Uterus (tissue), 4 donors: Measurements from ENCODE around the gene NTSR1. TPM values are rescaled to one million over a fixed set of nuclear protein-coding genes. Genes with fewer than 3 reads are reported as not detected.

Experiments used
- DNase-seq, 2 donors: peaks; one replicate each; pipeline ENCODE4 v3.0.0-alpha.2; 2019 to 2020
- H3K27ac ChIP-seq, 2 donors: fragments of 200-600 bp; sonication (generic); 1 replicate in 1 of 2; 2 replicates in 1 of 2; pipeline ENCODE4 v1.5.1; 2016 to 2018
- H3K27me3 ChIP-seq, 2 donors: fragments of 200-600 bp; sonication (generic); one replicate each; pipeline ENCODE4 v1.5.1; 2018 to 2019; ENCODE audit warnings: control low read depth in 1 of 2
- H3K36me3 ChIP-seq, 2 donors: fragments of 200-600 bp; sonication (generic); one replicate each; pipeline ENCODE4 v1.5.1; 2019; ENCODE audit warnings: control low read depth in 1 of 2
- H3K4me1 ChIP-seq, 2 donors: fragments of 200-600 bp; sonication (generic); one replicate each; pipeline ENCODE4 v1.5.1; 2018 to 2019; ENCODE audit warnings: control low read depth in 1 of 2
- H3K4me3 ChIP-seq, 2 donors: fragments of 200-600 bp; sonication (generic); 1 replicate in 1 of 2; 2 replicates in 1 of 2; pipeline ENCODE4 v1.5.1; 2018 to 2019; ENCODE audit warnings: mild to moderate bottlenecking in 1 of 2
- H3K9me3 ChIP-seq, 2 donors: fragments of 200-600 bp; sonication (generic); one replicate each; pipeline ENCODE4 v1.5.1; 2019; ENCODE audit warnings: control low read depth in 1 of 2
- CTCF ChIP-seq, 4 experiments: fragments of 200-600 bp in 2 of 4; fragments of 450-650 bp in 2 of 4; sonication (generic) in 2 of 4; IDR thresholded peaks; one replicate each; pipeline ENCODE4 v1.5.1; 2016 to 2019; ENCODE audit warnings: antibody characterized with exemption in 4 of 4, mild to moderate bottlenecking in 2 of 4, moderate library complexity in 1 of 4
- POLR2A ChIP-seq, 2 donors: fragments of 450-650 bp; IDR thresholded peaks; one replicate each; pipeline ENCODE4 v1.6.1; 2016; ENCODE audit warnings: antibody characterized with exemption in 2 of 2, mild to moderate bottlenecking in 1 of 2, moderate library complexity in 1 of 2
- intact Hi-C: fragments of 100-400 bp; cut with DNase I; formaldehyde crosslinking; loops from one replicate; pipeline ENCODE4 v1.15.1; 2023; ENCODE audit warnings: low total_unique reads
- total RNA-seq, 4 donors: library from RNA; depleted of rRNA in 3 of 4; stranded (reverse); fragments of >200 nt in 3 of 4; gene quantifications; one replicate each; pipeline versions ENCODE4 v1.1.0 to v1.2.4, GENCODE V29; 2014 to 2023
- donor health status: DM: yes; HTN: yes; CAD: no.

The NTSR1 gene
- total RNA-seq, 4 donors from 2014 or later = not detected

GRCh38 chr20:62809530-62810428 is 101.1 kb downstream of the NTSR1 start:
- no peak for DNase-seq
- Histone ChIP-seq H3K27ac (no peak overlapping the region), H3K27me3 (no peaks in the 10 kb centered on the region), H3K4me1 (peaks cover 0 to 25% of the 10 kb centered on the region in 2 donors), H3K4me3 (no peak overlapping the region), H3K36me3 (no peaks in the 10 kb centered on the region), H3K9me3 (no peaks in the 10 kb centered on the region)
- intact Hi-C loops = loop anchor here (10.0 kb wide), 1 partner anchor 405 kb away; the partner anchor contains the start of gene CABLES2
- TF ChIP-seq CTCF (IDR thresholded peaks at IDR 0.05) = no peak
- no peak for TF ChIP-seq POLR2A (IDR thresholded peaks at IDR 0.05)

GRCh38 chr20:62811320-62811719 is 102.7 kb downstream of the NTSR1 start:
- Histone ChIP-seq H3K27ac (no peak overlapping the region), H3K27me3 (peaks cover 10 to 11% of the 10 kb centered on the region in 2 donors), H3K9me3 (no peaks in the 10 kb centered on the region), H3K4me1 (peaks cover 0 to 30% of the 10 kb centered on the region in 2 donors), H3K4me3 (no peak overlapping the region), H3K36me3 (no peaks in the 10 kb centered on the region)
- intact Hi-C loops = no loop called here
- DNase-seq = no peak
- TF ChIP-seq POLR2A (IDR thresholded peaks at IDR 0.05) (no peak), CTCF (IDR thresholded peaks at IDR 0.05) (no peak)

GRCh38 chr20:62811720-62812119 is 103.1 kb downstream of the NTSR1 start:
- DNase-seq = no peak
- intact Hi-C loops = no loop called here
- Histone ChIP-seq H3K36me3 (no peaks in the 10 kb centered on the region), H3K9me3 (no peaks in the 10 kb centered on the region), H3K4me3 (no peak overlapping the region), H3K27me3 (peaks cover 11 to 14% of the 10 kb centered on the region in 2 donors), H3K4me1 (peaks cover 0 to 30% of the 10 kb centered on the region in 2 donors), H3K27ac (no peak overlapping the region)
- no peak for TF ChIP-seq CTCF (IDR thresholded peaks at IDR 0.05)
- TF ChIP-seq POLR2A (IDR thresholded peaks at IDR 0.05) = no peak

Other genes with a start within 250 kb of the NTSR1 start
- gene GATA5, start 232.8 kb upstream of the NTSR1 start, total RNA-seq = 10 to 100 TPM in 1 of 4 donors, 1 to 10 TPM in 1, under 1 TPM in 1, not detected in 1; 0.26 to 17.8 (median 3.5) TPM
- 10 to 100 TPM in 3 of 4 donors, 1 to 10 TPM in 1; 1.8 to 51.2 (median 29.9) TPM for gene SLCO4A1, start 66.3 kb upstream of the NTSR1 start, total RNA-seq
- gene MRGBP, start 87.6 kb downstream of the NTSR1 start, total RNA-seq = 10 to 100 TPM in 2 of 4 donors, 1 to 10 TPM in 2; 2.6 to 19.1 (median 10.3) TPM
- 10 to 100 TPM; 16.5 to 48.7 (median 31.2) TPM for gene OGFR, start 96.0 kb downstream of the NTSR1 start, total RNA-seq
- gene COL9A3, start 108.2 kb downstream of the NTSR1 start, total RNA-seq = 10 to 100 TPM in 2 of 4 donors, 1 to 10 TPM in 1, under 1 TPM in 1; 0.59 to 75.4 (median 16.3) TPM
- gene TCFL5, start 153.0 kb downstream of the NTSR1 start, total RNA-seq = 10 to 100 TPM in 3 of 4 donors, 1 to 10 TPM in 1; 5.3 to 20.0 (median 14.2) TPM
- gene DIDO1, start 217.7 kb downstream of the NTSR1 start, total RNA-seq = 10 to 100 TPM; 20.9 to 92.8 (median 78.8) TPM
- 10 to 100 TPM; 16.4 to 48.6 (median 40.0) TPM for gene GID8, start 229.3 kb downstream of the NTSR1 start, total RNA-seq
- gene SLC17A9, start 243.9 kb downstream of the NTSR1 start, total RNA-seq = 1 to 10 TPM in 2 of 4 donors, under 1 TPM in 1, not detected in 1; 0.26 to 5.4 (median 1.6) TPM